ENCODE measurements around the gene COL18A1.

DNA sequence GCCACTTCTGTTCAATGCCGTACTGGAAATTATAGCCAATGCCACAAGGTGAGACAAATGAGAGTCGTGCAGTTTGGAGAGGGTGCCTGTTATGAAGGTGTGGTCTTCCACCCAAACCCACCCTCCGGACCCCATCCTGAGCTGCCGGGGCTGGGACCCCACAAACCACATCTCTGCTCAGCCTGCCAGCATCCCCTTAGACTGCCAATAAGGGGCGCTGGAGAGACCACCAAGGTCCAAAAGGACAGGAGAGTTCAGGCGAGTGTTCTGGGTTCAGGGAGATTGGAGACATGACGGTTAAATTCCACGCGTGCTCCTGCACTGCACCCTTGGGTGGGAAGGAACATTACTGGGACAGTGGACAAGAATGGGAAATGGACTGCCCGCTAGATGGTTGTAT, 48.7 kb upstream of the COL18A1 start:
- TF ChIP-seq, protein P1, sequence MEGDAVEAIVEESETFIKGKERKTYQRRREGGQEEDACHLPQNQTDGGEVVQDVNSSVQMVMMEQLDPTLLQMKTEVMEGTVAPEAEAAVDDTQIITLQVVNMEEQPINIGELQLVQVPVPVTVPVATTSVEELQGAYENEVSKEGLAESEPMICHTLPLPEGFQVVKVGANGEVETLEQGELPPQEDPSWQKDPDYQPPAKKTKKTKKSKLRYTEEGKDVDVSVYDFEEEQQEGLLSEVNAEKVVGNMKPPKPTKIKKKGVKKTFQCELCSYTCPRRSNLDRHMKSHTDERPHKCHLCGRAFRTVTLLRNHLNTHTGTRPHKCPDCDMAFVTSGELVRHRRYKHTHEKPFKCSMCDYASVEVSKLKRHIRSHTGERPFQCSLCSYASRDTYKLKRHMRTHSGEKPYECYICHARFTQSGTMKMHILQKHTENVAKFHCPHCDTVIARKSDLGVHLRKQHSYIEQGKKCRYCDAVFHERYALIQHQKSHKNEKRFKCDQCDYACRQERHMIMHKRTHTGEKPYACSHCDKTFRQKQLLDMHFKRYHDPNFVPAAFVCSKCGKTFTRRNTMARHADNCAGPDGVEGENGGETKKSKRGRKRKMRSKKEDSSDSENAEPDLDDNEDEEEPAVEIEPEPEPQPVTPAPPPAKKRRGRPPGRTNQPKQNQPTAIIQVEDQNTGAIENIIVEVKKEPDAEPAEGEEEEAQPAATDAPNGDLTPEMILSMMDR (IDR thresholded peaks at IDR 0.05; ENCODE audit: low read depth, low read length), result peak; percentile 12; the same call in 1 of the 2 replicates
- TF ChIP-seq EZH2phosphoT487 (IDR thresholded peaks at IDR 0.05; ENCODE audit: low read depth), result no peak

Data from OCI-LY3 (cell line).